Spinal cord (tissue), 10 donors: ENCODE measurements around the gene TIMM22. TPM values are rescaled to one million over a fixed set of nuclear protein-coding genes. Genes with fewer than 3 reads are reported as not detected.
"Not testable (repeated sequence)": the region's sequence is repeated elsewhere in the genome, so short reads cannot be mapped to it uniquely, and the experiment has no call there.

Experiments used
- DNase-seq, 6 donors: peaks; one replicate each; pipeline versions ENCODE4 v3.0.0 to v3.0.0-alpha.2; 2013 to 2015; ENCODE audit warnings: low spot score in 6 of 6, low read depth in 4 of 6
- H3K27ac ChIP-seq: one replicate; pipeline ENCODE4 v1.5.1; 2013; ENCODE audit warnings: low read depth, low read length, control low read depth
- H3K27me3 ChIP-seq: one replicate; pipeline ENCODE4 v1.6.1; 2013; ENCODE audit warnings: low read length; ENCODE audit not compliant: control insufficient read depth, insufficient read depth
- H3K36me3 ChIP-seq: one replicate; pipeline ENCODE4 v1.6.1; 2013; ENCODE audit warnings: low read length; ENCODE audit not compliant: control insufficient read depth, insufficient read depth
- H3K4me1 ChIP-seq: one replicate; pipeline ENCODE4 v1.6.1; 2013; ENCODE audit warnings: low read length; ENCODE audit not compliant: control insufficient read depth, insufficient read depth
- H3K4me3 ChIP-seq: one replicate; pipeline ENCODE4 v1.5.1; 2013; ENCODE audit warnings: low read depth, low read length, control low read depth
- H3K9me3 ChIP-seq: one replicate; pipeline ENCODE4 v1.6.1; 2013; ENCODE audit warnings: low read length; ENCODE audit not compliant: control insufficient read depth, insufficient read depth
- WGBS: methylation state at CpG from one replicate; pipeline ENCODE4 v1.1.5; 2013; ENCODE audit warnings: missing lambda C conversion rate; ENCODE audit not compliant: insufficient coverage; 5-methylcytosine and 5-hydroxymethylcytosine counted together
- long read RNA-seq, 4 donors: transcript quantifications; one replicate each; lab custom pipeline, GENCODE V29; 2026
- polyA plus RNA-seq, 2 donors: library from polyadenylated mRNA; unstranded; fragments of 120-200 nt; gene quantifications; one replicate each; pipeline ENCODE4 v1.2.1, GENCODE V29; 2013; ENCODE audit not compliant: insufficient read length in 2 of 2
- total RNA-seq, 2 donors: library from RNA; depleted of rRNA in 1 of 2; stranded (reverse); fragments of 120-200 nt in 1 of 2; fragments of >200 nt in 1 of 2; gene quantifications; one replicate each; pipeline versions ENCODE4 v1.2.3 to v1.2.4, GENCODE V29; 2013 to 2014
- donor health status: healthy.

TIMM22 gene
- 10 to 100 TPM; 11.8 to 18.9 TPM for total RNA-seq
- polyA plus RNA-seq, result 10 to 100 TPM; 18.6 to 19.1 TPM
- long read RNA-seq, donor 1, transcript TIMM22-201 (4 exons, 3,194 nt), result major isoform, 26 of 36 reads
- long read RNA-seq, donor 1, partial matches to known transcripts, result 10 of 36 reads
- long read RNA-seq, donor 1, other reads (novel, unspliced or antisense), result 0 of 36 reads
- long read RNA-seq, donor 2, transcript TIMM22-201 (4 exons, 3,194 nt), result major isoform, 7 of 26 reads
- long read RNA-seq, donor 2, partial matches to known transcripts, result 19 of 26 reads
- long read RNA-seq, donor 2, other reads (novel, unspliced or antisense), result 0 of 26 reads
- long read RNA-seq, donor 3, transcript TIMM22-201 (4 exons, 3,194 nt), result major isoform, 7 of 7 reads
- long read RNA-seq, donor 3, partial matches to known transcripts, result 0 of 7 reads
- long read RNA-seq, donor 3, other reads (novel, unspliced or antisense), result 0 of 7 reads
- long read RNA-seq, donor 4, transcript TIMM22-201 (4 exons, 3,194 nt), result major isoform, 20 of 28 reads
- long read RNA-seq, donor 4, partial matches to known transcripts, result 8 of 28 reads
- long read RNA-seq, donor 4, other reads (novel, unspliced or antisense), result 0 of 28 reads

GRCh38 chr17:996554-997344 lies at the start of gene TIMM22:
Gene TIMM22, plus strand, starts transcription at chr17:997129. Its CDS starts 14 bp downstream, at chr17:997143.
- Histone ChIP-seq H3K27ac (peak within 1 kb of the TSS; percentile 94), H3K27me3 (no peaks in the 10 kb centered on the region), H3K4me1 (peaks cover 30% of the 10 kb centered on the region), H3K4me3 (peak within 1 kb of the TSS; percentile 98), H3K9me3 (no peaks in the 10 kb centered on the region), H3K36me3 (peaks cover 13% of the 10 kb centered on the region)
- under 1% methylated on average over 71 of the region's 71 CpGs for WGBS
- peak; percentile 93 to 99 (median 98) for DNase-seq

- H3K4me1 ChIP-seq, result peaks cover 22% of the 10 kb centered on the region
- H3K4me3 ChIP-seq, result no peak overlapping the region
- H3K9me3 ChIP-seq, result no peaks in the 10 kb centered on the region
- no peaks in the 10 kb centered on the region for H3K27me3 ChIP-seq
- peaks cover 8% of the 10 kb centered on the region for H3K36me3 ChIP-seq
- whole genome bisulfite sequencing, result 32% methylated on average over 19 of the region's 25 CpGs
- peak in 1 of 6 donors; percentile 47 for DNase-seq
- H3K27ac ChIP-seq, result peak overlapping the region; percentile 57
Observed at GRCh38 chr17:948284-948852, 48.6 kb upstream of the TIMM22 start.

GRCh38 chr17:949623-950303 lies 47.2 kb upstream of the TIMM22 start:
- Histone ChIP-seq H3K27me3 (no peaks in the 10 kb centered on the region), H3K36me3 (peaks cover 11% of the 10 kb centered on the region), H3K27ac (peak overlapping the region; percentile 64), H3K4me1 (peaks cover 25% of the 10 kb centered on the region), H3K4me3 (no peak overlapping the region), H3K9me3 (no peaks in the 10 kb centered on the region)
- DNase-seq, result peak in 2 of 6 donors; percentile 51 to 53
- 18% methylated on average over 5 of the region's 12 CpGs for WGBS

GRCh38 chr17:951325-952132 lies 45.4 kb upstream of the TIMM22 start:
- WGBS, result 20% methylated on average over 8 of the region's 27 CpGs
- H3K4me1 ChIP-seq, result peaks cover 25% of the 10 kb centered on the region

GRCh38 chr17:952592-952991 lies 44.3 kb upstream of the TIMM22 start:
- DNase-seq, H3K27me3 ChIP-seq, H3K4me3 ChIP-seq, H3K27ac ChIP-seq, H3K36me3 ChIP-seq, H3K9me3 ChIP-seq: not testable (repeated sequence)
- peaks cover 25% of the 10 kb centered on the region for H3K4me1 ChIP-seq
- WGBS, result 94% methylated on average over 7 of the region's 18 CpGs

More at GRCh38 chr17:951325-952132, 45.4 kb upstream of the TIMM22 start:
- Histone ChIP-seq H3K36me3 (peaks cover 10% of the 10 kb centered on the region), H3K9me3 (no peaks in the 10 kb centered on the region), H3K27me3 (no peaks in the 10 kb centered on the region), H3K4me3 (no peak overlapping the region), H3K27ac (peak overlapping the region; percentile 45)
- DNase-seq, result peak in 1 of 6 donors; percentile 41

GRCh38 chr17:953767-954166 lies 43.2 kb upstream of the TIMM22 start:
- no peak overlapping the region for H3K4me3 ChIP-seq
- H3K27me3 ChIP-seq, result no peaks in the 10 kb centered on the region
- peaks cover 21% of the 10 kb centered on the region for H3K4me1 ChIP-seq
- peaks cover 11% of the 10 kb centered on the region for H3K36me3 ChIP-seq
- 96% methylated on average over 14 of the region's 16 CpGs for WGBS
- no peak overlapping the region for H3K27ac ChIP-seq
- DNase-seq, result no peak
- no peaks in the 10 kb centered on the region for H3K9me3 ChIP-seq

GRCh38 chr17:954431-955164 lies 42.3 kb upstream of the TIMM22 start:
- Histone ChIP-seq H3K27me3 (no peaks in the 10 kb centered on the region), H3K4me1 (peaks cover 19% of the 10 kb centered on the region), H3K27ac (peak overlapping the region; percentile 63), H3K4me3 (no peak overlapping the region), H3K9me3 (no peaks in the 10 kb centered on the region), H3K36me3 (peaks cover 17% of the 10 kb centered on the region)
- peak in 1 of 6 donors; percentile 49 for DNase-seq
- 54% methylated on average over 12 of the region's 23 CpGs for WGBS

- Histone ChIP-seq H3K27ac (no peak overlapping the region), H3K4me1 (peaks cover 4% of the 10 kb centered on the region), H3K4me3 (no peak overlapping the region), H3K27me3 (no peaks in the 10 kb centered on the region), H3K36me3 (peaks cover 17% of the 10 kb centered on the region), H3K9me3 (no peaks in the 10 kb centered on the region)
- no CpG with 5 or more reads among the region's 8 CpGs for WGBS
- peak in 1 of 6 donors; percentile 46 for DNase-seq
Observed at GRCh38 chr17:956905-957304, 40.0 kb upstream of the TIMM22 start.
